NCI-H226 (cell line): Measurements from ENCODE around the gene RGS18.
"Not testable (repeated sequence)": the region's sequence is repeated elsewhere in the genome, so short reads cannot be mapped to it uniquely, and the experiment has no call there.

Experiments used
- DNase-seq: peaks from one replicate; pipeline ENCODE4 v3.0.0-alpha.2; 2015

The RGS18 gene

GRCh38 chr1:192167911-192168700 lies 9.8 kb downstream of the RGS18 start:
- peak; percentile 32 for DNase-seq

DNA sequence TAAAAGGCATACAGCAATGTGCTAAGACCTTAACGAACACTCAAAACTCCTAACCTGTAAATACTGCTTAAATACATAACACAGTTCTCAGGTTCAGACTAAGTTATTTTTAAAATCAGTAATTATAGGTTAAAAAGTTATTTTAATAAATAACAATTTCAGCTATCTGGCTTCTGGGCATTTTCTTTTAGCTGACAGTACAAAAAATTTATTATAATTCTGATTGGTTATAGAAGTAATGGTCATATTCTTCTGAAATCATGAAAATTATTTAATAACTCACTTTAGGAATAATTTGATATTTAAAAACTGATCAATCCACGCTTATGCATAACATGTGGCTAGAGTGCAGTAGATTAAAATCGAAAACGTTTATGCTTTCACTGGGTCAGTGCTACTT lies 10.7 kb downstream of the RGS18 start:
- DNase-seq = no peak

DNA sequence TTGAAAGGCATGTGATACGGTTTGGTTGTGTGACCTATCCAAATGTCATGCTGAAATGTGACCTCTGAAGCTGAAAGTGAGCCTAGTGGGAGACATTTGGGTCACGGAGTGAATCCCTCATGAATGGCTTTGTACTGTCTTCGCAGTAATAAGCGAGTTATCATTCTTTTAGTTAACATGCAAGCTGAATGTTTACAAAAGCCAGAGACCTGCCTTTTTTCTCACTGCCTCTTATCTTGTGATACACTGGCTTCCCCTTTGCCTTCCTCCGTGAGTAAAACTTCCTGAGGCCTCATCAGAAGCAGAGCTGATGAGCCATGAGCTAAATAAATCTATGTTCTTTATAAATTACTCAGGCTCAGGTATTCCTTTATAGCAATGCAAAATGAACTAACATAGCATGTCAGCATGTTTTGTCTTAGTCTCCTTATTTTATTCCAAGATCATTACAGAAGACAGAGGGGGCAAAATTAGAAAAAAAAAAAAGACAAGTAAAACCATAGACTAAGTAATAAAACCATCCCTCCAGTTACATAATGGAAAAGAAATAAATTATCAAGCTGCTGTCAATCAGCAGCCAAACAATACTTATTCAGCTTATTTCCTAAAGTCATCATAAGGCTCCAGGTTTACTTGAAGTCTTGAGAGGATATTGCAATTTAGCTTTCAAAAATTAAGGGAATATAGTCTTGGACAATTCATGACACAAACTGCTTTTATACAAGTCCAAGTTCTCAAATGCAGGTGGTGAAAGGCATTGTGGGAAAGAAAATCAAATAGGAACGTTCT lies 12.1 kb downstream of the RGS18 start:
- peak; percentile 17 for DNase-seq

DNA sequence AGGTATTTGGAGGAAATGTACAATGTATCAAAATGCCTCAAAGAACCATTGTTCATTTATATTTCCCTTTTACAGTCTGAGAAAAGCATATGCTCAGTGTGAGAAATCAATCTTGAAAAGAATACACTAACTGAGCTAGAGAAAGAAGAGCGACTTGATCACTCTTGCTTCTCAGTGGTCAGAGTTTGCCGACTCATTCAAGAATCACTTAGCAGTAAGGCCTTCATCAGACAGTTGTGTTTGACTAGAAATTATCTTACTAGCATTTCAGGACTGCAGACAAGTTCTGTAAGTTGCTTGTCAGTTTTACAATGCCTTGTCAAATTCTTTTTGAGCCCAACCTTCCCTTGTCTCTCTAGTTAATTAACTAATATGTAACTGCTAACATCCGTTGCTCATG lies 12.9 kb downstream of the RGS18 start:
- DNase-seq = no peak

- DNase-seq = no peak
Measured at GRCh38 chr1:192175971-192176370, 17.7 kb downstream of the RGS18 start.

- no peak for DNase-seq
Measured at GRCh38 chr1:192183788-192184187, 25.5 kb downstream of the RGS18 start.

GRCh38 chr1:192186197-192186596 lies 27.9 kb downstream of the RGS18 start:
- DNase-seq = no peak

DNA sequence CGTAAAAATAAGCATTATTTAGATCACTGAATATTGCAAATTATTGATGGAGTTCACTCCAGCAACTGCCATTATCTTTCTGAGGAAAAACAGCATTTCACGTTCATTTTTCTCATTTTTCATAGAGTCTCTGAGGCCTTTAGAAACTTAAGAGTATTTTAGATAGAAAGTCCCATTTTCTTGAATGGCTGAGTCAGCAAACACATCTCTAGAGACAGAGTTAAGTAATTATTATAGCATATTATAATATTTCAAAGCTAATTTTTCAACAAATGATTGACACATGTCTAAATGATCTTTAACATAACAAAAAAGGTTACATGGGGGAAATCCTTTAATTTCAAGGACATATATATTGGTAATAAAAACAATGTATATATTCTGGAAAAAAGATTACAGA lies 31.8 kb downstream of the RGS18 start:
- DNase-seq = no peak

DNA sequence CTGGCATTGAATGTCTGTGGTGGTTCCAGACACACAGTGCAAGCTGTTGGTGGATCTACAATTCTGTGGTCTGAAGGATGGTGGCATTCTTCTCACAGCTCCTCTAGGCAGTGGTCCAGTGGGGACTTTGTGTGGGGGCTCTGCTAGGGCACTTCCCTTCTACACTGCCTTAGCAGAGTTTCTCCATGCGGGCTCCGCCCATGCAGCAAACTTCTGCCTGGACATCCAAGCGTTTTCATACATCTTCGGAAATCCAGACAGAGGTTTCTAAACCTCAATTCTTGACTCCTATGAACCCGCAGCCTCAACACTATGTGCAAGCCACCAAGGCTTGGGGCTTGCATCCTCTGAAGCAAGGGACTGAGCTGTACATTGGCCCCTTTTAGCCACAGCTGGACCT lies 43.0 kb downstream of the RGS18 start:
- no peak for DNase-seq

- DNase-seq = no peak
Measured at GRCh38 chr1:192224396-192224795, 66.1 kb downstream of the RGS18 start.

DNA sequence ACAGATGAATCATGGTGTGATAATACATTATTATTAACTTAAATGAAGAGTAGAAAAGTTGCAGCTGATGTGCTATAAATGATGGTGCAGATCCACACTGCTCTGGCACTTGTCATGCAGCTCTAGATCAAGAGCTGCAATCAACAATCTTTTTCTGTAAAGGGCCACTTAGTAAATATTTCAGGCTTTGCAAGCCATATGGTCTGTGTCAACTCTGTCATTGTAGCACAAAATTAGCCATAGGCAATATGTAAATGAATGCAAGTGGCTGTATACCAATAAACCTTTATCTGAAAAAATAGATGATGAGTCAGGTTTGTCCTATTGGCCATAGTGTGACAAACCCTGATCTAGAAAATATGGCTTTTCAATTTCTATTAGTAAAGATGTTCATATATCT lies 66.6 kb downstream of the RGS18 start:
- no peak for DNase-seq

GRCh38 chr1:192225266-192225665 lies 67.0 kb downstream of the RGS18 start:
- DNase-seq = no peak

GRCh38 chr1:192225703-192226102 lies 67.4 kb downstream of the RGS18 start:
- DNase-seq = peak; percentile 56

GRCh38 chr1:192227330-192227729 lies 69.1 kb downstream of the RGS18 start:
- no peak for DNase-seq

GRCh38 chr1:192227980-192228379 lies 69.7 kb downstream of the RGS18 start:
- DNase-seq = not testable (repeated sequence)

DNA sequence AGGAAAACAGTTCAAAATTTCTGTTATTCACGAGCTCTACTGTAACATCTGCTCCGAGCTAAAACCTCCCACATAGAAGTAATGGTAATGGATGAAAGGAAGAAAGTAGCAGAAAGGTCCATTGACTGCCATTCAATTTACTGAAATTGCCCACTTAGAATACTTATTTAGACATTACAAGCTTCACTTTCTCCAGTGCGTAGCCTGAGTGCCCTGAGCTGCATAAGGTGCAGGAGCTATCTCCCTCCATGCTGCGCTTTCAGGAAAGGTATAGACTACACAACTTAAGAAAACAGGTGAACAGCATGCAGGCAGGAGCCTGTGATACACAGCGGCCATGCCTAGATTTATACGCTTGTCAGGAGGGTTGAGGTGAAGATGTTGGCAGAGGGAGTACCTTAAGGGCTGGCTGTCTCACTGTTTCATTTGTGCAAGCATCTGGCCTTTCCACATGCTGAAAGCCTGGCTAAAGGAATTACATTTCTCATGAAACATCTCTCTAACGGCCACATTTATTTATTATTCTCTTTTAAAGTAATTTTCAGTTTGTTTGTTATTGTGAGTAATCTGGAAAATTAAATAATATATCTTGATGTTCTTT lies 74.7 kb downstream of the RGS18 start:
- no peak for DNase-seq

DNA sequence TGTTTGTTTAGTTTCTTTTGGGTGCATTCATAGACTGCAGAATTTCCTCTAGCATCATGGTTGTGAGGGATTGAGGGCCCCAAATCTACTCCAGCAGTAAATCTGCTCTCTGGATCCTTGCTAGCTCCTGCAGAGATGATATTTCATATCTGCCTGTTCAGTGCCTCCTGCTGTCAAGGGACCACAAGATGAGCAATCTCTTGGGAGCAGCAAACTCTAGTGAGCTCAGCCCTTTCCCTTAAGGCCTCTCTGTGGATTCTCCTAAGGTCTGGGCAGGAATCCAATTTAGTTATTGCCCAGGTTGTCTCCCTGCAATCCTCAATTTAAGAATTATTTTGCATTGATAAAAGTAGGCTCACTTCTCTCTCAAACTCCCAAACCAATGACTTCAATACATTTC lies 76.9 kb downstream of the RGS18 start:
- DNase-seq = peak; percentile 69
